ENCODE data around the gene BRF1.
A peak's percentile ranks its signal among the peaks of the same experiment; 100 is the strongest.

Gene BRF1

GRCh38 chr14:105221598-105222178 lies 79.1 kb downstream of the BRF1 start:
- Histone ChIP-seq H3K23ac (ENCODE audit: low read depth, low read length, poor library complexity) (no peak overlapping the region), H2AFZ (ENCODE audit: low read length) (no peak overlapping the region), H3K14ac (ENCODE audit: low read length) (peak overlapping the region; percentile 47), H3K4ac (ENCODE audit: low read length) (no peak overlapping the region), H3K4me2 (ENCODE audit: insufficient read depth, low read length, poor library complexity, severe bottlenecking) (no peak overlapping the region), H3K9me3 (replicated peaks in 1 of 2; ENCODE audit: control insufficient read depth in 2 of 2, insufficient read depth in 1 of 2, low read depth in 1 of 2, low read length in 2 of 2) (no peaks in the 10 kb centered on the region), H3K9ac (ENCODE audit: low read depth, low read length, poor library complexity) (no peak overlapping the region), H2BK120ac (ENCODE audit: low read depth, low read length) (no peak overlapping the region), H2BK12ac (ENCODE audit: low read length) (no peak overlapping the region), H3K18ac (ENCODE audit: low read length) (no peak overlapping the region), H2BK5ac (ENCODE audit: low read length) (no peak overlapping the region), H3K36me3 (replicated peaks in 1 of 2; ENCODE audit: control insufficient read depth in 2 of 2, insufficient read depth in 2 of 2, low read length in 2 of 2) (peaks cover 32 to 64% of the 10 kb centered on the region in 2 donors), H3K27me3 (ENCODE audit: control insufficient read depth in 3 of 3, insufficient read depth in 3 of 3, low read depth in 1 of 3, low read length in 3 of 3) (no peaks in the 10 kb centered on the region), H3K4me1 (ENCODE audit: control insufficient read depth in 2 of 2, insufficient read depth in 1 of 2, low read depth in 1 of 2, low read length in 2 of 2) (no peaks in the 10 kb centered on the region), H2AK5ac (ENCODE audit: low read depth, low read length) (no peak overlapping the region), H3K27ac (replicated peaks; ENCODE audit: low read length) (no peak overlapping the region), H3K79me1 (ENCODE audit: low read depth, low read length) (peaks cover 13% of the 10 kb centered on the region), H4K91ac (ENCODE audit: low read depth, low read length, poor library complexity) (no peak overlapping the region), H4K8ac (ENCODE audit: low read depth, low read length) (no peak overlapping the region), H2BK15ac (ENCODE audit: low read length) (no peak overlapping the region), H3K4me3 (ENCODE audit: low read length in 2 of 2) (peak overlapping the region in 1 of 2 donors; percentile 35)
- no CpG with 5 or more reads among the region's 27 CpGs for WGBS, 2 donors (ENCODE audit: extremely low coverage in 2 of 2, insufficient read length in 2 of 2, insufficient replicate concordance in 1 of 2)
- DNase-seq (ENCODE audit: low spot score), result no peak

DNA sequence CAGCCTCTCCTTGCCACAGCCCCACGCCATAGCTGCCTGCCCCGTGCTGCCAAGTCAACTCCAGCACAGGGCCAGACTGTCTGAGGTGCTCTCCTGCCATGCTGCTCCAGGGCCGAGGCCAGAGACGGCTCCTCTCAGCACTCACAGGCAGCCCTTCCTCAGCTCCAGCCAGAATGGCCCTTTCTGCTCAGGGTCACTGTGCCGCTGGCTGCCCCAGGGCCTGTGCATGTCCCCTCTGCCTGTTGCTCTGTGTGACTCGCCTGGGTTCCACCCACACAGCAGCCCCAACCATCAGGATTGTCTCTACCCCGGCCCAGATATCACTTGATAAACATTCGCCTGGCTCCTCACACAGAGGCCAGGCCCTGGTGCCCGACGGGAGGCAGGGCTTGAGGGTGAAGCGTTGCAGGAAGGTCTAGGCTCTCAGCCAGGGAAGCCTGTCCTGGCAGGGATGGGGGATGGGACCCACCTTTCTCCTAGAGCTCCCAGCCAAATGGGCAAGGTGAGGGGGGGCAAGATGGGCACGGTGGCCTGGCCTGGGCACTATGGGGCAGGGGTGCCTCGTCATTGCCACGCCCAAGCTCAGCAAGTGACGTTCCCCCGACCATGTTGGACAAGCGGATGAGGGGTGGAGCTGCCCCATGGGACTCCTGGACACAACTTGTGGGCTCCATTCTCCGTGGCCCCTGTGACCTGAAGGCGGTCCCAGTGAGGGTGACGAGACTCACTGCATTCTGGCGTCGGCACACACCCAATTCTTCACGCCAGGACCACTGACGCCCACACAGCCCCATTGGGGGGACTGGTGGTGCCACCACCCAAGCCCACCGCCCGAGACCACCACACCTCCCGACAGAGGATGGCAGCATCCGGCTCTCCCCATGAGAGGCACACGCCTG lies 79.9 kb downstream of the BRF1 start:
- peaks cover 17% of the 10 kb centered on the region for H3K79me1 ChIP-seq (ENCODE audit: low read depth, low read length)
- H3K27ac ChIP-seq (replicated peaks; ENCODE audit: low read length), result no peak overlapping the region
- H2BK5ac ChIP-seq (ENCODE audit: low read length), result no peak overlapping the region
- H3K4ac ChIP-seq (ENCODE audit: low read length), result no peak overlapping the region
- H3K4me1 ChIP-seq (ENCODE audit: control insufficient read depth in 2 of 2, insufficient read depth in 1 of 2, low read depth in 1 of 2, low read length in 2 of 2), result no peaks in the 10 kb centered on the region
- no CpG with 5 or more reads among the region's 29 CpGs for WGBS, 2 donors (ENCODE audit: extremely low coverage in 2 of 2, insufficient read length in 2 of 2, insufficient replicate concordance in 1 of 2)
- H4K8ac ChIP-seq (ENCODE audit: low read depth, low read length), result peak overlapping the region; percentile 43
- no peak overlapping the region for H2AK5ac ChIP-seq (ENCODE audit: low read depth, low read length)
- H3K9ac ChIP-seq (ENCODE audit: low read depth, low read length, poor library complexity), result peak overlapping the region; percentile 51
- H3K14ac ChIP-seq (ENCODE audit: low read length), result peak overlapping the region; percentile 58
- no peak for DNase-seq (ENCODE audit: low spot score)
- peaks cover 28 to 63% of the 10 kb centered on the region in 2 donors for H3K36me3 ChIP-seq (replicated peaks in 1 of 2; ENCODE audit: control insufficient read depth in 2 of 2, insufficient read depth in 2 of 2, low read length in 2 of 2)
- H2BK12ac ChIP-seq (ENCODE audit: low read length), result no peak overlapping the region
- no peak overlapping the region for H2BK15ac ChIP-seq (ENCODE audit: low read length)
- H2BK120ac ChIP-seq (ENCODE audit: low read depth, low read length), result no peak overlapping the region
- no peaks in the 10 kb centered on the region for H3K27me3 ChIP-seq (ENCODE audit: control insufficient read depth in 3 of 3, insufficient read depth in 3 of 3, low read depth in 1 of 3, low read length in 3 of 3)
- H3K18ac ChIP-seq (ENCODE audit: low read length), result peak overlapping the region; percentile 36
- H4K91ac ChIP-seq (ENCODE audit: low read depth, low read length, poor library complexity), result no peak overlapping the region
- no peak overlapping the region for H3K4me2 ChIP-seq (ENCODE audit: insufficient read depth, low read length, poor library complexity, severe bottlenecking)
- H2AFZ ChIP-seq (ENCODE audit: low read length), result no peak overlapping the region
- H3K4me3 ChIP-seq (ENCODE audit: low read length in 2 of 2), result no peak overlapping the region
- peak overlapping the region; percentile 81 for H3K23ac ChIP-seq (ENCODE audit: low read depth, low read length, poor library complexity)
- H3K9me3 ChIP-seq (replicated peaks in 1 of 2; ENCODE audit: control insufficient read depth in 2 of 2, insufficient read depth in 1 of 2, low read depth in 1 of 2, low read length in 2 of 2), result peaks cover 0 to 1% of the 10 kb centered on the region in 2 donors

GRCh38 chr14:105219753-105220152 lies 81.0 kb downstream of the BRF1 start:
- Histone ChIP-seq H3K23ac (ENCODE audit: low read depth, low read length, poor library complexity) (no peak overlapping the region), H3K36me3 (replicated peaks in 1 of 2; ENCODE audit: control insufficient read depth in 2 of 2, insufficient read depth in 2 of 2, low read length in 2 of 2) (peaks cover 37 to 51% of the 10 kb centered on the region in 2 donors), H2BK5ac (ENCODE audit: low read length) (no peak overlapping the region), H2AFZ (ENCODE audit: low read length) (no peak overlapping the region), H3K79me1 (ENCODE audit: low read depth, low read length) (peaks cover 23% of the 10 kb centered on the region), H3K9me3 (replicated peaks in 1 of 2; ENCODE audit: control insufficient read depth in 2 of 2, insufficient read depth in 1 of 2, low read depth in 1 of 2, low read length in 2 of 2) (peaks cover 0 to 8% of the 10 kb centered on the region in 2 donors), H2AK5ac (ENCODE audit: low read depth, low read length) (no peak overlapping the region), H2BK15ac (ENCODE audit: low read length) (no peak overlapping the region), H3K14ac (ENCODE audit: low read length) (no peak overlapping the region), H4K8ac (ENCODE audit: low read depth, low read length) (no peak overlapping the region), H2BK12ac (ENCODE audit: low read length) (no peak overlapping the region), H4K91ac (ENCODE audit: low read depth, low read length, poor library complexity) (no peak overlapping the region), H3K9ac (ENCODE audit: low read depth, low read length, poor library complexity) (peak overlapping the region; percentile 15), H3K4me3 (ENCODE audit: low read length in 2 of 2) (no peak overlapping the region), H2BK120ac (ENCODE audit: low read depth, low read length) (no peak overlapping the region), H3K27me3 (ENCODE audit: control insufficient read depth in 3 of 3, insufficient read depth in 3 of 3, low read depth in 1 of 3, low read length in 3 of 3) (no peaks in the 10 kb centered on the region), H3K4ac (ENCODE audit: low read length) (no peak overlapping the region), H3K4me2 (ENCODE audit: insufficient read depth, low read length, poor library complexity, severe bottlenecking) (no peak overlapping the region), H3K18ac (ENCODE audit: low read length) (no peak overlapping the region), H3K27ac (replicated peaks; ENCODE audit: low read length) (no peak overlapping the region), H3K4me1 (ENCODE audit: control insufficient read depth in 2 of 2, insufficient read depth in 1 of 2, low read depth in 1 of 2, low read length in 2 of 2) (no peaks in the 10 kb centered on the region)
- no CpG with 5 or more reads among the region's 17 CpGs for WGBS, 2 donors (ENCODE audit: extremely low coverage in 2 of 2, insufficient read length in 2 of 2, insufficient replicate concordance in 1 of 2)
- no peak for DNase-seq (ENCODE audit: low spot score)

DNA sequence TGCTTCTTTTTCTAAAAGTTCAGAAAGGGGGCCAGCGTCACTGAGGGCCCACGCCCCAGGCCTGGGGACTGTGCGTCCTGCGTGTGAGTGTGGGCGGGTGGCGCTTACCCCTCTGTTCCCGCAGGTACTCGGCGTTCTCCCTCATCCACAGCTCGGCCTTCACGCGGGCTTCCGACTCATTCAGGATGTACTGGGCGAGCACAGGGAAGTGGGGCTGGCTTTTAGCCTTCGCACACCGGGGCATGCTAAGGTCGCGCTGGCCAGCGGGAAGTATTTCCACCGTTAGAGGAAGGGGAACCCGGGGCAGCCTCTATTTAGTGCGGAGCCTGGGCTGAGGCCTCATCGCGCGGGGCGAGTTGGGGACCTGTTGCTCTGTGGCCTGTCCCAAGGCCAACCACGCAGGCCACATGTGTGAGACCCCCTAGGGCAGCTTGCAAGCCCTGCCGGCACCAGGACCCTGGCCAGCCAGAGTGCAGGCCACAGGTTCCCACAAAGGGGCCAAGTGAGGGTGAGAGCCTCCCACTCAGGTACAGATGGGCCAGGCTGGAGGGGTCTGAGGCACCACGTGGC lies 81.7 kb downstream of the BRF1 start:
- H2BK15ac ChIP-seq (ENCODE audit: low read length), result no peak overlapping the region
- no peak overlapping the region for H2BK120ac ChIP-seq (ENCODE audit: low read depth, low read length)
- no peak overlapping the region for H3K4ac ChIP-seq (ENCODE audit: low read length)
- H3K9ac ChIP-seq (ENCODE audit: low read depth, low read length, poor library complexity), result no peak overlapping the region
- peaks cover 23% of the 10 kb centered on the region for H3K79me1 ChIP-seq (ENCODE audit: low read depth, low read length)
- H3K9me3 ChIP-seq (replicated peaks in 1 of 2; ENCODE audit: control insufficient read depth in 2 of 2, insufficient read depth in 1 of 2, low read depth in 1 of 2, low read length in 2 of 2), result peaks cover 0 to 8% of the 10 kb centered on the region in 2 donors
- no peaks in the 10 kb centered on the region for H3K4me1 ChIP-seq (ENCODE audit: control insufficient read depth in 2 of 2, insufficient read depth in 1 of 2, low read depth in 1 of 2, low read length in 2 of 2)
- no peak overlapping the region for H3K23ac ChIP-seq (ENCODE audit: low read depth, low read length, poor library complexity)
- no CpG with 5 or more reads among the region's 29 CpGs for WGBS, 2 donors (ENCODE audit: extremely low coverage in 2 of 2, insufficient read length in 2 of 2, insufficient replicate concordance in 1 of 2)
- no peak overlapping the region for H3K4me2 ChIP-seq (ENCODE audit: insufficient read depth, low read length, poor library complexity, severe bottlenecking)
- H2AFZ ChIP-seq (ENCODE audit: low read length), result no peak overlapping the region
- H2BK5ac ChIP-seq (ENCODE audit: low read length), result no peak overlapping the region
- no peak overlapping the region for H4K91ac ChIP-seq (ENCODE audit: low read depth, low read length, poor library complexity)
- H4K8ac ChIP-seq (ENCODE audit: low read depth, low read length), result no peak overlapping the region
- H2AK5ac ChIP-seq (ENCODE audit: low read depth, low read length), result no peak overlapping the region
- no peak overlapping the region for H3K18ac ChIP-seq (ENCODE audit: low read length)
- H3K36me3 ChIP-seq (replicated peaks in 1 of 2; ENCODE audit: control insufficient read depth in 2 of 2, insufficient read depth in 2 of 2, low read length in 2 of 2), result peaks cover 39 to 49% of the 10 kb centered on the region in 2 donors
- peak overlapping the region; percentile 21 for H3K14ac ChIP-seq (ENCODE audit: low read length)
- no peak for DNase-seq (ENCODE audit: low spot score)
- H3K27ac ChIP-seq (replicated peaks; ENCODE audit: low read length), result no peak overlapping the region
- no peak overlapping the region for H2BK12ac ChIP-seq (ENCODE audit: low read length)
- no peak overlapping the region for H3K4me3 ChIP-seq (ENCODE audit: low read length in 2 of 2)
- no peaks in the 10 kb centered on the region for H3K27me3 ChIP-seq (ENCODE audit: control insufficient read depth in 3 of 3, insufficient read depth in 3 of 3, low read depth in 1 of 3, low read length in 3 of 3)

All from neuronal stem cell (in vitro differentiated cells).